Breast epithelium (tissue), 4 donors: Measurements from ENCODE around the gene PCSK4. TPM values are rescaled to one million over a fixed set of nuclear protein-coding genes. Genes with fewer than 3 reads are reported as not detected.

Source experiments
- DNase-seq, 2 donors: peaks; one replicate each; pipeline ENCODE4 v3.0.0-alpha.2; 2019; ENCODE audit warnings: low spot score in 2 of 2
- H3K27ac ChIP-seq, 2 donors: fragments of 200-600 bp; sonication (generic) in 1 of 2; one replicate each; pipeline ENCODE4 v1.5.1; 2016 to 2019; ENCODE audit warnings: mild to moderate bottlenecking in 1 of 2
- H3K27me3 ChIP-seq, 2 donors: fragments of 200-600 bp; sonication (generic) in 1 of 2; one replicate each; pipeline versions ENCODE4 v1.5.1 to v1.6.0; 2017 to 2019; ENCODE audit warnings: control low read depth in 1 of 2, mild to moderate bottlenecking in 1 of 2
- H3K36me3 ChIP-seq: fragments of 200-600 bp; one replicate; pipeline ENCODE4 v1.5.1; 2019
- H3K4me1 ChIP-seq, 2 donors: fragments of 200-600 bp; sonication (generic); one replicate each; pipeline ENCODE4 v1.5.1; 2016 to 2019; ENCODE audit warnings: control low read depth in 1 of 2
- H3K4me3 ChIP-seq, 3 donors: fragments of 200-600 bp; sonication (generic); 1 replicate in 2 of 3; 2 replicates in 1 of 3; pipeline ENCODE4 v1.5.1; 2016 to 2019; ENCODE audit warnings: mild to moderate bottlenecking in 3 of 3, moderate library complexity in 2 of 3
- H3K9me3 ChIP-seq, 2 donors: fragments of 200-600 bp; sonication (generic) in 1 of 2; one replicate each; pipeline ENCODE4 v1.5.1; 2016 to 2019; ENCODE audit warnings: control low read depth in 1 of 2
- POLR2A ChIP-seq: fragments of 450-650 bp; IDR thresholded peaks from one replicate; pipeline ENCODE4 v1.6.1; 2016; ENCODE audit warnings: antibody characterized with exemption, mild to moderate bottlenecking, moderate library complexity
- POLR2AphosphoS5 ChIP-seq, 3 donors: sonication (generic); formaldehyde crosslinking; IDR thresholded peaks; one replicate each; pipeline ENCODE4 v1.6.1; 2017; ENCODE audit warnings: antibody characterized with exemption in 3 of 3
- intact Hi-C: fragments of 100-400 bp; cut with DNase I; formaldehyde crosslinking; loops from one replicate; pipeline ENCODE4 v1.15.1; 2023; ENCODE audit warnings: low total_unique reads
- total RNA-seq, 3 donors: library from RNA; depleted of rRNA; stranded (reverse); fragments of >200 nt; gene quantifications; one replicate each; pipeline ENCODE4 v1.1.0, GENCODE V29; 2016
- TF ChIP-seq, protein P1 (sequence below), 3 donors: fragments of 450-650 bp; IDR thresholded peaks; one replicate each; pipeline ENCODE4 v1.5.1; 2016 to 2017; ENCODE audit warnings: antibody characterized with exemption in 3 of 3, mild to moderate bottlenecking in 3 of 3, moderate library complexity in 3 of 3

The PCSK4 gene
- total RNA-seq, 3 donors from 2014 or later = 2.2 to 10.0 (median 5.9) TPM

DNA sequence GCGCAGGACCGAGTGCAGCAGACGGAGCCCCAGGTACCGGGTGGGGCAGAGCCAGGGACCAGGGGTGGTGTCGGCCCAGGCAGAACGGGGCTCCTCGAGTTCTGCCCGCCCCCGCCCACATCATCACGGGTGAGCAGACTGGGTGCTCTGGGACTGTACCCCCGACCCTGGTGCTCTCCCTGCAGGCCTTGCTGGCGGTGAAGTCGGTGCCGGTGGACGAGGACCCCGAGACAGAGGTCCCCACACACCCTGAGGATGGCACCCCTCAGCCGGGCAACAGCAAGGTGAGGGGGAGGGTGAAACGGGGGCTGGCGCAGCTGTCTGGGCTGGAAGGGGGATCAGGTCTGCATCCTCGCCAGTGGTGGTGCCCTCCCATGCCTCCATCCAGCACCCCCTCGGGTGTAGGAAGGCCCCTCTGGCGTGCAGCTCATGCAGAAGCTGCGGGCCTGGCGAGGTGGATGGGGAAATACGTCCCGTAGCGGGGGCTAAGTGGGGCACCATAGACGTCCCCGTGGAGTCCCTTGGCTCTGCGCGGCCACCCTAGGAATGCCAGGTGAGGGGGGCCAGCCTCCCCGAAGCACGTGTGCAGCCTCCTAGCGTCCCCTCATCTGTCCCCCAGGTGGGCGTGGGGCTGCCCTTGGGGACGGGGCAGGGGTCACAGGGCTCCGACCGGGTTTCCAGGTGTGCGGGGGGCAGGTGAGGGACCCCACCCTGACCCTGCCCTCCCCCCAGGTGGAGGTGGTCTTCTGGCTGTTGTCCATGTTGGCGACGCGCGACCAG, 33.8 kb downstream of the PCSK4 start:
- H3K36me3 ChIP-seq = no peaks in the 10 kb centered on the region
- intact Hi-C loops = no loop called here
- DNase-seq = no peak
- H3K27ac ChIP-seq = no peak overlapping the region
- no peak overlapping the region for H3K4me3 ChIP-seq
- peaks cover 14 to 47% of the 10 kb centered on the region in 2 donors for H3K27me3 ChIP-seq
- no peaks in the 10 kb centered on the region for H3K9me3 ChIP-seq
- peaks cover 5 to 6% of the 10 kb centered on the region in 2 donors for H3K4me1 ChIP-seq
- TF ChIP-seq POLR2A (no peak), POLR2AphosphoS5 (IDR thresholded peaks at IDR 0.05) (no peak)
- TF ChIP-seq, protein P1, sequence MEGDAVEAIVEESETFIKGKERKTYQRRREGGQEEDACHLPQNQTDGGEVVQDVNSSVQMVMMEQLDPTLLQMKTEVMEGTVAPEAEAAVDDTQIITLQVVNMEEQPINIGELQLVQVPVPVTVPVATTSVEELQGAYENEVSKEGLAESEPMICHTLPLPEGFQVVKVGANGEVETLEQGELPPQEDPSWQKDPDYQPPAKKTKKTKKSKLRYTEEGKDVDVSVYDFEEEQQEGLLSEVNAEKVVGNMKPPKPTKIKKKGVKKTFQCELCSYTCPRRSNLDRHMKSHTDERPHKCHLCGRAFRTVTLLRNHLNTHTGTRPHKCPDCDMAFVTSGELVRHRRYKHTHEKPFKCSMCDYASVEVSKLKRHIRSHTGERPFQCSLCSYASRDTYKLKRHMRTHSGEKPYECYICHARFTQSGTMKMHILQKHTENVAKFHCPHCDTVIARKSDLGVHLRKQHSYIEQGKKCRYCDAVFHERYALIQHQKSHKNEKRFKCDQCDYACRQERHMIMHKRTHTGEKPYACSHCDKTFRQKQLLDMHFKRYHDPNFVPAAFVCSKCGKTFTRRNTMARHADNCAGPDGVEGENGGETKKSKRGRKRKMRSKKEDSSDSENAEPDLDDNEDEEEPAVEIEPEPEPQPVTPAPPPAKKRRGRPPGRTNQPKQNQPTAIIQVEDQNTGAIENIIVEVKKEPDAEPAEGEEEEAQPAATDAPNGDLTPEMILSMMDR (IDR thresholded peaks at IDR 0.05) = no peak

DNA sequence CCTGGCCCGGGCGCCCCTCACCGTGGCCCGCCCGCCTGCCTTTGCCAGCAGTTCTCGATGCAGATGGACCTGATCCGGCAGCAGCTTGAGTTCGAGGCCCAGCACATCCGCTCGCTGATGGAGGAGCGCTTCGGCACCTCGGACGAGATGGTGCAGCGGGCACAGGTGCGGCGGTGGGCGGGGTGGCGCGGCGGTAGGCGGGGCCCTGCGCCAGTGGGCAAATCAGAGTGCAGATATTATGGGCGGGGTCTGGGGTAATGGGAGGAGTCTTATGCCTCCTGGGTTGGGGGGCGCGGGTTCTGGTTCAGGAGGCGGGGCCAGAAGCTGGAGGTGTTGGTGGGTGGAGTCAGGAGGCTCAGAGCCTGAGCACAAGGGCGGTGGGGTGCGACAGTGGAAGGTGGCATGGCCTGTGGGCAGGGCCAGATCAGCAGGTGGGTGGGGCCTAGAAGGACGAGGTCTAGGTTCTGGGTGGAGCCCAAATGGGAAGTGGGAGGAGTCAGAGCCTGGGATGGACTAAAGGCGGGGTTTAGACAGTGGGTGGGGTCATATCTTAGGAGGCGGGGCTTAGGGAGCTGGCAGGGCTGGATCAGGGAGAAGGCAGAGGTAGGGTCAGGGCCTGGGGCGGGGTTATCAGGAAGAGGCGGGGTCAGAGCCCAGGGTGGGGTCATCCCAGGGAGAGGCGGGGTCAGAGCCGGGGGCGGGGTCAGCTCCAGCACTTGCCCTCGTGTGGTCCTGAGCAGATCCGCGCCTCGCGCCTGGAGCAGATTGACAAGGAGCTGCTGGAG, 34.6 kb downstream of the PCSK4 start:
- intact Hi-C loops = no loop called here
- no peak for TF ChIP-seq POLR2AphosphoS5 (IDR thresholded peaks at IDR 0.05)
- TF ChIP-seq, protein P1 (IDR thresholded peaks at IDR 0.05) = no peak
- TF ChIP-seq POLR2A = no peak
- H3K9me3 ChIP-seq = no peaks in the 10 kb centered on the region
- peak in 1 of 2 donors; percentile 50 for DNase-seq
- peaks cover 5 to 6% of the 10 kb centered on the region in 2 donors for H3K4me1 ChIP-seq
- no peak overlapping the region for H3K27ac ChIP-seq
- H3K36me3 ChIP-seq = no peaks in the 10 kb centered on the region
- H3K4me3 ChIP-seq = peak overlapping the region in 2 of 3 donors; percentile 0 to 33
- H3K27me3 ChIP-seq = peaks cover 17 to 55% of the 10 kb centered on the region in 2 donors

DNA sequence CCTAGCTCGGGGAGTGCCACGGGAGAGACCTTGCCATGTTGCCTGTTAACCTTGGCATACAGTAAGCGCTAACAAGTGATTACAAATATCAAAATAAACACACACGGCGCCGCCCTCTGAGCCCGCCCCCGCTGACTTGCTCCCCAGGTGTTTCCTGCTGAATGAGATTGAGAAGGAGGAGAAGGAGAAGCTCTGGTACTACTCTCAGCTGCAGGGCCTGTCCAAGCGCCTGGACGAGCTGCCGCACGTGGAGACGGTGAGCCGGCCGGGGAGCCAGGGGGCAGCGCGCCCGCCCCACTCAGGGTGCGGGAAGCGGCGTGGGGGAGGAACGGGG, 35.2 kb downstream of the PCSK4 start:
- Histone ChIP-seq H3K4me1 (peaks cover 5 to 6% of the 10 kb centered on the region in 2 donors), H3K36me3 (no peaks in the 10 kb centered on the region), H3K27ac (no peak overlapping the region), H3K27me3 (peaks cover 22 to 61% of the 10 kb centered on the region in 2 donors), H3K4me3 (peak overlapping the region in 2 of 3 donors; percentile 0 to 33), H3K9me3 (no peaks in the 10 kb centered on the region)
- TF ChIP-seq POLR2A (no peak), POLR2AphosphoS5 (IDR thresholded peaks at IDR 0.05) (no peak)
- TF ChIP-seq, protein P1 (IDR thresholded peaks at IDR 0.05) = no peak
- intact Hi-C loops = no loop called here
- DNase-seq = no peak

DNA sequence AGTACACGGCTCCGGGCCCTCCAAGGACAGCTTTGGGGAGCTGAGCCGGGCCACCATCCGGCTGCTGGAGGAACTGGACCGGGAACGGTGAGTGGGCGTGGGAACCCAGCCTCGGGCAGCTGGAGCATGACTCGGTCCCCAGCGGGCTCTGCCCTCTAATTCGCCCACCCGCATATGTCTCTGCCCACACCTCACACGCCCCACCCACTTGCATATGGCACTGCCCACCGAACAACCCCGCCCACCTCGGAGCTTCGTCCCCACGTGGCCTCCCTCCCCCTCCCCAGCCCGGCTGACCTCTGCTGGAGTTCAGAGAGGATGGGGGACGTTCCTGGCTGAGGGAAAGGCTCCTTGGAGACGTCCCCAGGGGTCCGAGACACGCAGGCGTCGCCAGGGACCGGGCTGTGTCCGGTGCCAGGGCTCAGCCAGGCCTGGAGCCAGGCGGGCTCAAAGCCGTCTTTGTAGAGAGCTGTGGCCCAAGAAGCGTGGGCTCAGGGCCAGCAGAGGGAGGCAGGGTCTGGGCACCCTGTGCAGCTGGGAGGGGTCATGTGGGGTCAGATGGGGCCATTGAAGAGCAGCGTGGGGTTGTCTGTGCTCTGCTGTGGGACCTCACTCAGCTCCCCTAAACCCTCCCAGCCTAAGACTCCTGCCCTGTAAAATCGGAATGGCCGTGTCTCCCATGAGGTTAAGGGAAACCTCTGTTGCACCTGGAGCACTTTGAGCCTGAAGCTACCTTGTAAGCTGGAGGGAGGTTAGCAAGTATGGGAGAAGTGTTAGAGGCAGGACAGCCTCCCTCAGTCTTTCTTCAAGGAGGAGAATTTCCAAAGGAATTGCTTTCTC, 36.4 kb downstream of the PCSK4 start:
- no peak for DNase-seq
- H3K27ac ChIP-seq = no peak overlapping the region

More for the DNA sequence above, 36.4 kb downstream of the PCSK4 start:
- H3K4me3 ChIP-seq = peak overlapping the region in 2 of 3 donors; percentile 13 to 55
- H3K4me1 ChIP-seq = peaks cover 5 to 6% of the 10 kb centered on the region in 2 donors
- intact Hi-C loops = no loop called here
- peaks cover 29 to 73% of the 10 kb centered on the region in 2 donors for H3K27me3 ChIP-seq
- no peaks in the 10 kb centered on the region for H3K9me3 ChIP-seq
- no peaks in the 10 kb centered on the region for H3K36me3 ChIP-seq
- TF ChIP-seq POLR2A = no peak
- TF ChIP-seq POLR2AphosphoS5 (IDR thresholded peaks at IDR 0.05) = no peak
- TF ChIP-seq, protein P1 (IDR thresholded peaks at IDR 0.05) = no peak
